ENCODE measurements around the gene FAR1.
A peak's percentile ranks its signal among the peaks of the same experiment; 100 is the strongest.
"Not testable (repeated sequence)": the region's sequence is repeated elsewhere in the genome, so short reads cannot be mapped to it uniquely, and the experiment has no call there.

Gene FAR1

DNA sequence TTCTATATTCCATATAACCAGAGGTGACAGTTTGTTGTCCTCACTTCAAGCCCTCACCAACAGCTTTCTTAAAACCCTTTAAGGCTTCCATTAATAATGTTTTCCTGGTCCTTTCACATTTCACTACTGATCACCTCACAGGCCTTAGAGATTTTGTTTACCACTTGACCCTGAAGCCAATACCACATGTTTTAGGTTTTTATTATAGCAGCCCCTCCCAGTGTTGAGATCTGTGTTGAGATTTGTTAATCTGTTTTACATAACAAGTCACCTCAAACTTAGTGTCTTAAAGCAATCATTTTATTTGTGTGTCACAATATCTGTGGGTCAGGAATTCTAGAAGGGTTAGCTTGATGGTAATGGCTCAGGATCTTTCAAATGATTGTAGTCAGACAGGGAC lies 49.9 kb downstream of the FAR1 start:
- DNase-seq = no peak

DNA sequence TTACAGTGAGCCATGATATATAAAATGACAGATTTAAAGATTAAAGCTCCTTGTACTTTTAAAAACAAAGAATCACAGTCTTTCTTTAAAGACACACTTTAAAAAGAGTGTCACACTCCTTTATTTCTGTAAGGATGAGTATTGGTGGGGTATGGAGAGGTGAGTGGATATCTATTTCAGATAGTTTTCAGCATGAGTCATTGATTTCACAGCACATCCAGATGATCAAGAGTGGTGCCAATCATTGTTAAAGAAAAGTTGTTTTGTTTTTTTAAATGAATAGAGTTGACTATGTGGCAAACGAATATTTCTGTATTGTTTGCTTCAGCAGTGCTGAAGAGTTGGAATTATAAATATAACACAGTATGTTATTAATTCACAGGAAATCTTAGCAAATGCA lies 52.5 kb downstream of the FAR1 start:
- DNase-seq = no peak

DNA sequence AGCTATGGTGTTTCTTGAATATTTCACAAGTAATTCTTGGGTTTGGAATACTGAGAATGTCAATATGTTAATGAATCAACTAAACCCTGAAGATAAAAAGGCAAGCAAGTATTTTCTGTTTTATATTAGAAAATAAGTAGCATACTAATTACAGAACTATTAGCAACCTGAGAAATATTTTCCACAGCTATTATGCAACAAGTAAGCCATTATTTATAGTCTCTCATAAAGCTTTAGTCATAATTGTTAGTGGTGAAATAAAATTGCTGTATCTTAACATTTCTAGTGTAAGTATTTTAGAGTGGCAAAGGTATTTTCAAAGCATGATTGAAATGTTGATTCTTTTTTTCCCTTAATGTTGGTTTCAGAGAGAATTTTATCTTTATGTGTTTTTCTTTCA lies 53.3 kb downstream of the FAR1 start:
- no peak for DNase-seq

DNA sequence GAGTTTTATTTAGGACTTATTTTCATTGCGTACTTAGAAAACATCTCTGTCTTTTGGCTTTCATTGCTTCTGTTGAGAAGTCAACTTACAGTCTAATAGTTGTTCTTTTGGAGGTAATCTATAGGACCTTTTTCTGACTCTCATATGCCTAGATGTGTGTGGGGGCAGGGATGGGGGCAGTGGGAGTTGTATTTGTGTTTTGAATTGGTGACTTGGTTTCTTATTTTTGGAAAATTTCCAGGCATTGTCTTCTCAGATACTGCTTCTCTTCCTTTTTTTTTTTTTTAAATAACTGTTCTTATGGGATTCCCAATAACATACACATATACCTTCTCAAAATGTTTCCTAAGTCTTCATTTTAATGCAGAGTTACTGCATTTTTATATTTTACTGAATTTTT lies 58.0 kb downstream of the FAR1 start:
- DNase-seq = no peak

DNA sequence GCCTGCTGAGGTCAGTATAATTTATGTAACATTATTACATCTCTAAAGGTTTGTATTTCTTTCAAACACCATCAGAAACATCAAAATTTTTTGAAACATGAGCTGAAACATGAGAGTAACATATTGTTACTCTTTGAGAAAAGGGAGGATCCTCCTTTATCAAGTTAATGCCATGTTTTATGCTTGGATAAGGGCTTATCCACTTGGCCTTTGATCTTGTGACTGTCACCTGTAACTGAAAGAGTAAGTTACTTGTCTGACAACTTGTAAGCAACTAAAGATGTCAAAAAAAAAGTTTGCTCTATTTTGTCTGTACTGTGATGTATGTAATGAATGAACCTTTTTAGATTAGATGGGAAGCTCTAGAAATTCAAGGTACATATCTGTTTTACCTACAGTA lies 59.6 kb downstream of the FAR1 start:
- DNase-seq = no peak

DNA sequence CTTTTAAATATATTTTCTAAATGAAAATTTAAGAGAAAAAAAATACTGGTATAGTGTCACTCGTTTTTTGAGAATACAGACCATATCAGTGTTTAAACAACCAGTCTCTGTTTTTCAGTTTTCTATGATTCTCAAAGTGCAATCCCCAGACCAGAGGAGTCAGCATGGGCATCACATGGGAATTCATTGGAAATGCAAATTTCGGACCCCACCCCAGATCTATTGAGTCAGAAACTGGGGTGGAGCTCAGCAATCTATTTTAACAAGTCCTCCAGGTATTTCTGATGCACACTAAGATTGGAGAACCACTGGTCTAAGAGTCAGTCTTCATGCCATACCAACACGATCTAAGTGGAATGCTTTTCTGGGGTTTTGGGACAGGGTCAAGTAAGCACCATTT lies 66.1 kb downstream of the FAR1 start:
- no peak for DNase-seq

DNA sequence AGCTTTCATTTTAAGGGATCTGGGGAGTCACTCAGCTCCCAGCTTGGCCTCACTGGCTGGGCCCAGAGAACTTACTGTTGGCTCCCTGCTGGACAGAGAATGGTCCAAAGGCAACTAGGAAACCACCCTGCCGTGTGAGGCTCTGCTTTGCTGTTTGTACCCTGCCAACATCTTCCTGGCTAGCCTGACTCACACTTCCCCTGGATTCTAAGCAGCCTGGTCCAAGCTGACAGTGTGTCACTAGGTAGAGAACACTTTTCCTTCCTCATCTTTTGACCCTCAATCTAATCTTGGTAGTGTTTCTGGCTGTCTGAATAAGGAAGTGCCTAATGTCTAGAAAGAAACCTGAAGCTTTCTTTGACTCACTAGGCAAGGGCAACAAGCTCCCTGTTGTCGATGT lies 76.7 kb downstream of the FAR1 start:
- no peak for DNase-seq

DNA sequence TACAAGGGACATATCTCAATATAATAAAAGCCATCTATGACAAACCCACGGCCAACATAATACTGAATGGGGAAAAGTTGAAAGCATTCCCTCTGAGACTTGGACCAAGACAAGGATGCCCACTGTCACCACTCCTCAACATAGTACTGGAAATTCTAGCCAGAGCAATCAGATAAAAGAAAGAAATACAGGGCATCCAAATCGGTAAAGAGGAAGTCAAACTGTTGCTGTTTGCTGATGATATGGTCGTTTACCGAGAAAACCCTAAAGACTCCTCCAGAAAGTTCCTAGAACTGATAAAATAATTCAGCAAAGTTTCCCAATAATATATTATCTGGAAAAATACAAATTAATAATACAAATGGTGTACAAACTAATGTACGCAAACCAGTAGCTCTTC lies 84.8 kb downstream of the FAR1 start:
- DNase-seq = not testable (repeated sequence)

DNA sequence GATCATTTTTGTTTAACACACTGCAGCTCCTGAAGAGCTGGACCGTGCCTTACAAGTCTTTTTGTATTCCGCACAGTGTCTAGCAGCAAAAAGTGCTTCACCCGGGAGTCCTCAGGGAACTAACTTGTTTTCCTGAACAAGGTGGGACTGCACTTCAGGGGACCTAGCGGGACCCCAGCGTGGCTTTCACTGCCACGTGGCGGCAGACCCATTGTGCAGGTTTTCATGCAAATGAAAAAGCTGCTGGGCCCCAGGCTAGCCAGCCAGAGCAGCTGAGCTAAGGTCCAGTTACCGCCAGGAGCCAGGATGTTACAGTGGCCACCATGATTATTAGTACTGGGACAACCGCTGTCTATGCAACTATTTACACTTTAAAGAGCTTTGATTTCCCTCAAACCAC lies 90.6 kb downstream of the FAR1 start:
- DNase-seq = no peak

DNA sequence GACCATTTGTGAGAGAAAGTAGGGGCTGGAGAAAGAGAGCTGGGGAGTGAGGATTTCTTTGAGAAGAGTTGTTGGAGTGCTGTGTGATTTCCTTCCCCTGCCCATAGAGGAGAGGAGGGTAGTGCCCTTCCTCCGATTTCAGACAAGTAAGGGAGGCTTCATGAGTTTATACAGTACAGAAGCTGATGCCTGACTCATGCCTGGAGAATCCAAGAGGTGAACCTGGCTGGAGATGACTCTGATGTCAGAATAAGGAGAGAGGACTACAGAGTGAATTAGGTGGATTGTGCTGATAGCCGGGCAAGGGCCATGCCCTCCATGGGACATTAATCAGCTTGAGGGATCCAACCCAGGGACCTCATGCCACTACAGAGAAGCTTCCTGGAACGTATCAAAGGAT lies 91.6 kb downstream of the FAR1 start:
- no peak for DNase-seq

DNA sequence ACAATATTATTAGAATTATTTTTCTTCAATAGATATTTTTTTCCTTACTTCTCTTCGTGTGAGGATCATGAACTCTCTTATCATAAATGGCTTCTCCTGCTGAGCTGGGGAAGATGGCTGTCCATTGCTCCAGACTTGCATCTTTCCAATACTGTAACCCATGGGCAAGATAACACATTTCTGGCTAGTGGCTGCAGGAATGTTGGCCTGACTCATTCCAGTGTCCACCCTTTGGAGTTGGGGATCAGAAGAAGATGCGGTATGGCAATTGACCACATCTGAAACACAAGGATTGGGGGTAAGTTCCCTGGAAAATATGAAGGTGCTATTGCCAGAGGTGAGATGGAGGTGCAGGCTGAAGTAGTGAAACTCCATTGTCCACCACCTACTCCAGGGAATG lies 92.8 kb downstream of the FAR1 start:
- DNase-seq = no peak

DNA sequence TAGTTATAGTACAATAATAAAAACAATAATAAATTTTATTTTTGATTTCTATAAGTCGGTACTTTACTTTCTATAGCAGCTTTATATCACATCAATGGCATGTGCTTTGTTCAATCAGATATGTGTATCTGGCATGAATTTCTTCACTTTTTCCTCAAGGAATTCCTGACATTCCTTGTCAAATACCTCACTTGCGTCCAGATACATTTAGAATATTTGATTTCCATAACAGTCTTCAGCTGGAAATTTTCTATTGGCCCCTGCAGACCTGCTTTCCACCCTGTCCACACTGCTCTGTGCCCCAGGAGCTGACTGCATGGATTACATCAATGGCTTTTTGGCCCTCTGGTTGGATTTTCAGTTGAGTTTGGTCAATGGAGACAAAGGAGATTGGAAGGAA lies 93.2 kb downstream of the FAR1 start:
- no peak for DNase-seq

DNA sequence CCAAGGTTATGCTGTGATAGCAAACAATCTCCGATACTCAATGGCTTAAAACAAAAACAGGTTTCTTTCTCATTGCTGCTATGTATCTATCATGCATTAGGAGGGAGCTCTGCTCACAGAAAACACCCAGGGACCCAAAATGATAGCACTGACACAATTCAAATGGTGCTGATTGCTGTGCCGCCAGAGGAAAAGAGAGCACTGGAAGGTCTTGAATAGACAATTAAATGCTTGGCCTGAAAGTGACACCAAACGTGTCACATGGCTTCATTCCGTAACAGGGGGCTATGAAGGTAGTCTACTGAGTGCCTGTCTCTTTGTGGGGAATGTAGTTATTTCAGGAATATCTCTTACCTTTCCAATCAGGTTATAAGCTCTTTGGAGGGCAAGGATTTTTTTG lies 94.2 kb downstream of the FAR1 start:
- no peak for DNase-seq

DNA sequence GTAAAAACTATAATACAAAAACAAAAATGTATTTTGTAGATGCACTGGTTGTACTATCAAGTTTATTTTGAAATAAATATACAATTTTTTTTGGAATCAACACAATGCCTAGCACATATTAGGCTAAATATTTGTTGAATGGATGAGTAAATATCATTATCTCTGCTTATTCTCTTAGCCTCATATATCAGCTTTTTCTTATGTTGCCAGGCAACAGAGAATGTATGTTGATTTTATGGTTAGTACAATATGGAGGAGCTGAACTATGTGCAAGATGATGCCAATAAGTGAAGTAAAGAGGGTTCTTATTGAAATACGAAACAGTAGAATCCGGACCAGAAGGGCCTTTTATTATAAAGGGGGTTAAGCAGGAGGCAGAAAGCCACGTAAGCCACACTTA lies 94.9 kb downstream of the FAR1 start:
- no peak for DNase-seq

DNA sequence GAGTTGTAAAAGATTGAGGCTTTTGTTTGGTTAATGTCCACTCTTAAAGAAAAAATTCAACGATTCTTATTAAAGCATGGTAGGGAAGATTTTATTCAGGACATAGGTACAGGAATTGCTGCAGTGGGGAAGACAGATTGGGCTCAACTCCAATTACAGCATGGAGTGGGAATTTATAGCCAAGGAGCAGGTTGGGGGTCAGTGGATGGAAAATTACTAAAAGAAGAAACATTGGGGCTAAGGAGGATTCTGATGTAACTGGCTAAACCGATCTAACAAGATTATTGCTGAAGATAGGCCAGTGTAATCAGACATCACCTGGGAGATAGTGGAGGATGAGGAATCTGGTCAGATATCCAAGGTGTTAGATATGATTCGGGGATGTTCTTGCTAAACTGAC lies 97.4 kb downstream of the FAR1 start:
- DNase-seq = no peak

DNA sequence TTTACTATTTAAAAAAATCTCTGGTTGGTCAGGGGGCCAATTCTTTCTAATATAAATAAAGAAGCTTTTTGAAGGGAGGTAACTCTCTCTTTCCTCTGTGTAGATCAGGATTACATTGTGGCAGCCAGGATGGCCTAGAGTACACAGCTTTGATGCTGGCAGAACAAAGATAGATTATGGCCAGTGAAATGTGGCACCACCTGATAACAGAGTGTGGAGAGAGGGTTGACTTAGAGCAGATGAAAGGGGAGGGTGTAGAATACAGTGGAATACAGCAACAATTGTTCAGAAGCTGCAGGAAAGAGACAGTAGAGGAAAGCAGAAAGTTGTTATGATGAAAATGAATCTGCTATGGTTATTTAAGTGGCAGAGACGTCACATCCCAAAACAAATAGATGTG lies 99.0 kb downstream of the FAR1 start:
- no peak for DNase-seq

DNA sequence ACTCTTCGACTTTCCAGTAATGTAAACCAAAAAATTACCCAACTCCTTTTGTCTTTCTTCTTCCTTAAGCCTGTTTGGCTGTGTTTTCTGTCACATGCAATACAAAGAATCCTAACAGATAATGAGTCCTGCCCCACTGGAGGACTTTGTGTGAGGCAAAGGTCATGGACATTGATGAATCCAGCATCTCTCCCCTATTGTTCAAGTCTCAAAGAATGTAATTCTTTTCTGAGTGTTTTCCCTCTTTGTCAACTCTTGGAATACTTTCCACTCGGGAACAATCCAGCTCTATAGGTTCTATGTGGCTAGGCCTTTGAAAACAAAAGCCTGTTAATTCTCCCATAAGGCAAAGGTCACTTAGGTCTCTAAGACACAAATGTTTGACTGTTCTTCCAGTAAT lies 100.7 kb downstream of the FAR1 start:
- no peak for DNase-seq

DNA sequence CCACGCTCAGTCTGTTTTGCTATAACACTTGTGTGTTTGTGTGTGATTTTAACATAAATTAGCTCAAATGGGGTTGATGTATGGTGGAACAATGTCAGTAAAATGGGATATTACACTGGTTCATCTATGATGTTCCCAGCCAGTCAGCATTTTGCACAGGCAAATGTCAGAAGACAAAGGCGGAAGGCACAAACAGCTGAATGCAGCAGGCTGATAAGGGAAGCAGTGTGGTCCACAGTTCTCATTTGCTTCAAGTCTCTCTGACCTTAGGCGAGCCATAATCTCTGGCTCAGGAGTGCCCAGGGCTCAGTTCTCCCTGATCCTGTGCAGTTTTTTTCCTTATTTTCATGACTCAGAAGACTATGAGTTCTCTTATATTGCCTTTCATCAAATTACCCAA lies 102.7 kb downstream of the FAR1 start:
- no peak for DNase-seq

DNA sequence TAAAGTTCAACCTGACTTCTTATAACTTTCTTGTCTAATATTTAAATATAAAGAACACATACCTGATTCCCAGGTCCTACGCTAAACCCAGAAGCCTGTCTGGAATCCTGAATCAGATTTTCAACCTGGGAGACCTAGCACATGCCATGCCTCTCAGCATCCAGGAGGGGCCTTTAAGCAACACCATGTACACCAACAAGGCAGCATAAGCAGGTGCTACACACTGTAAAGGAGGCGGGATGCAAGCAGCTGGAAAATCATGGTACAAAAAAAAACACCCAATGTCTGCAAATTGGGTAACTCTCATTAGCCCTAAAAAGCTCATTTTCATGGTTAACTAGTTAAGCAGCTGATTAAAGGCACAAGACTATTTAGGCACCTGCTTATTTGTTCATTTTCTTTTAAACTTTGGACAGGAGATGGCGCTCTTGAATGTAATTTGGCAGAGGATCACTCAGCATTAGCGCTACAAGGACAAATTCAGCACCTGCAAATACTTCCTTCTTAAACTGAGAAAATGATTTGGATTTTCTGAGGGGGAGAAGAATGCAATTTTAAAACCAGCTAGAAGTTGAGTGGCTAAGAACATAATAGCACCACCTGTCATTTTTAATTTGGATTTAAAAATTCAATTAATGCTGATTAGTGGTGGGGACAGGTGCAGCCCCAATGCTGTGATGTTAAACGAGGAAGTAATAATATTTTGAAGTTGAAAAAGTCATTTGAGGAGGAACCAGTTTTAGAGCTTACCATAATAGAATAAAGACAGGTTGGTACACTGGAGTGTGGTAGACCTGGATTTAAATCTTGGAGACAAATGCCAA lies 104.0 kb downstream of the FAR1 start:
- DNase-seq = peak in 1 of 2 experiments; percentile 4

DNA sequence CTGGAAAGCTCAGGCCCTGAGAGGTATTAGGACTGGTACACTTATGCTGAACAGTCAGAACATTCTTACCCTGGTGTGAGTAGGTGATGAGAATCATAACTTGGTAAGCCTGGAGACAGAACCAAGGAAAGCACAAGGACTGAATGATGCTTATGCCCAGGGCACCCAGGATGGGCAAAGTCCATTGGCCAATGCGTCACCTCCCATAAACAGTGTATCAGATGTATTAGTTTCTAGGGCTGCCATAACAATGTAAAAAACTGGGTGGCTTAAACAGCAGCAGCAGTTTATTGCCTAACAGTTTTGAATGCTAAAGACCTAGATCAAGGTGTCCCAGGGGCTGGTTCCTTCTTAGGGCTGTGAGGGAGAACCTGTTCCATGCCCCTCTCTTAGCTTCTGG lies 107.0 kb downstream of the FAR1 start:
- DNase-seq = no peak

DNA sequence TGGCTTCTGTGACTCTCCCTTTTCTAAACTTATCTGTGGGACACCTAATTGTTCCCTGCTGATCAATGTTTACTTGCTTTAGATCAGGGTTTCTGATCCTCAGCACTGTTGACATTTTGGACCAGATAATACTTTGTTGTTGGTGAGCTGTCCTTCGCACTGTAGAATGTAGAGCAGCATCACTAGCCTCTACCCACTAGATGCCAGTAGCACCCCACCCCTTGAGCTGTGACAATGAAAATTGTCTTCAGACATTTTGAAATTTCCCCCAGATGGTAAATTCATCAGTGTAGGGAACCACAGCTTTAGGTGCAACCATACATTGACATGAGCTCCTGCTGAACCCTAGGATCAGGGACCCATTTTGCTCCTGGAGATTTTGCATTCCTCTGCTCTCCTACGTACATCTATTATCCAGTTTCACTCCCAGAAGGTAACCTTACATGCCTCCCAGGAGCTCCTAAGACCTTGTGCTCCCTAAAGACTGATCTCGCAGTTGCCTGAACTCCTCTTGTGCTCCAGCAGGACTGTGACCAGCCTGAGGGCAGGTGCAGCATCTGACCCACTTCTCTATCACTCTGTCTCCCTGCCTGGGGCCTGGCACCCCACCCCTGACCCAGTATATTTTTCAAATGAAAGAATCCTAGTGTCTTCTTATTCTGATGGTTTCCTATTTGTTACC lies 107.8 kb downstream of the FAR1 start:
- peak in 1 of 2 experiments; percentile 12 for DNase-seq

DNA sequence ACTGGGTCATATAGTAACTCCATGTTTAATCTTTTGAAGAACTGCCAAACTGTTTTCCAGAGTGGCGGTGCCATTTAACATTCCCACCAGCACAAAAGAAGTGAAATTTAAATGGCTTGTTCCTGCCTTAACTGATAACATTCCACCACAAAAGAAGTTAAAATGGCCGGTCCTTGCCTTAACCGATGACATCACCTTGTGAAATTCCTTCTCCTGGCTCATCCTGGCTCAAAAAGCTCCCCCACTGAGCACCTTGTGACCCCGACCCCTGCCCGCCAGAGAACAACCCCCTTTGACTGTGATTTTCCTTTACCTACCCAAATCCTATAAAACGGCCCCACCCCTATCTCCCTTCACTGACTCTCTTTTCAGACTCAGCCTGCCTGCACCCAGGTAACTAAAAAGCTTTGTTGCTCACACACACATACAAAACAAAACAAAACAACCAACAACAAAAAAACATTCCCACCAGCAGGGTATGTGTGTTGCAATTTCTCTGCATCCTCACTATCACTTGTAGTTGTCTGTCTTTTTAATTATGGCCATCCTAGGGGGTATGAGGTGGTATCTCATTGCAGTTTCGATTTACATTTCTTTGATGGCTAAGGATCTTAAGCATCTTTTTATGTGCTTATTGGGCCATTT lies 109.0 kb downstream of the FAR1 start:
- DNase-seq = no peak

DNA sequence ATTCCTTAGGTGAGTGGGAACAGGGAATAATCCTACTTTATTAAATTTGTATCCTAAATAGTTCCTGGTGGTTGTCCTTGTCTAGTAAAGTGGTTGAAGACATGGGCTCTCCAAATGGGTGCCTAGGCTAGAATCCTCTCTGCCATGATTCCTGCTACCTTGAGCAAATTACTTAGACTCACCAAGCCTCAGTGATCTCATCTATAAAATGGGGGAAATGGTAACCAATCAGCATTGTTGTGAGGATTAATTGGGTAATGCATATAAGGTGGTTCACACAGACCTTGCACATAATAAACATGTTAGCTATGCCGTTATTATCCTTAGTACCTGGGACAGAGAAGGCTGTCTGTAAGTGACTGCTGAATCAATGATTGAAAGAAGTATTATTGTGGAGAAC lies 109.9 kb downstream of the FAR1 start:
- no peak for DNase-seq

DNA sequence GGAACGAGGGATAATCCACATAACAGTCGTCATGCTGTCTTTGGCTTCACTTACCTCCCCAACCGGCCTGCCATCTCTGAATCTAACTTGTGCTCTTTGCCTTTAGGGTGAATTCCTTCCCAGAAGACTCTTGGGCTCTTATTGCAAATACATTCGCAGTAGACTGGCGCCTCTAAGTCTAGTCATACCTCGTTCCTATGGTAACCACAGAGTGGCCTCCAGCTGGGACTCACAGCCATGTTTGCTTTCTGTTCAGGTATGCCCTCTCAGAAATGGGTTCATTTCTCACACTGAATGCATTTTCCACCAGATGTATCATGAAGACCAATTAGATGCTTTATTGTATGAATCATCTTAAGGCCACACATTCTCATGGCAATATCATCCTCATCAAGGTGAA lies 112.7 kb downstream of the FAR1 start:
- no peak for DNase-seq
